IMR-90 (cell line): ENCODE results near the gene ANO10. TPM values are rescaled to one million over a fixed set of nuclear protein-coding genes. Genes with fewer than 3 reads are reported as not detected.

ENCODE experiments used
- ATAC-seq: fragments of 200-7000 bp; cut with Tn5 transposase; 2 replicates; pipeline ENCODE4 v1.9.1; 2020; ENCODE audit warnings: low read depth, mild to moderate bottlenecking, moderate library complexity
- BruUV-seq: library from RNA; stranded (reverse); fragments of 400-500 nt; replicated peaks from 2 replicates; lab custom pipeline; 2021; lab: Mats Ljungman, UMichigan
- CTCF ChIA-PET: fragments of 300-600 bp; formaldehyde crosslinking; extraction: SDS; loops from one replicate; lab custom pipeline; 2021; ENCODE audit warnings: antibody characterized with exemption; lab: Yijun Ruan, JAX
- POLR2A ChIA-PET: fragments of 300-600 bp; sonication (Branson Sonifier 250); formaldehyde crosslinking; loops from one replicate; lab custom pipeline; 2022; ENCODE audit warnings: antibody characterized with exemption; ENCODE audit not compliant: unreplicated experiment; lab: Charles Lee
- DNase-seq: peaks from one replicate; pipeline ENCODE4 v3.0.0; 2013
- H2AFZ ChIP-seq: replicated peaks from 2 replicates; pipeline ENCODE3; 2013; ENCODE audit warnings: low read length, mild to moderate bottlenecking; ENCODE audit not compliant: poor library complexity
- H2AK5ac ChIP-seq: 2 replicates; pipeline ENCODE4 v1.6.1; 2013; ENCODE audit warnings: low read depth, low read length, inconsistent platforms
- H2AK9ac ChIP-seq: replicated peaks from 2 replicates; pipeline ENCODE3; 2013; ENCODE audit warnings: mild to moderate bottlenecking, low read depth, low read length, moderate library complexity; ENCODE audit not compliant: poor library complexity
- H2BK120ac ChIP-seq: 2 replicates; pipeline ENCODE4 v1.6.1; 2013; ENCODE audit warnings: low read depth, low read length, inconsistent platforms
- H2BK15ac ChIP-seq: 3 replicates; pipeline ENCODE4 v1.6.1; 2013; ENCODE audit warnings: low read depth, low read length, inconsistent platforms
- H2BK20ac ChIP-seq: 2 replicates; pipeline ENCODE4 v1.6.1; 2013; ENCODE audit warnings: low read depth, mild to moderate bottlenecking, inconsistent platforms, low read length, moderate library complexity
- H2BK5ac ChIP-seq: 2 replicates; pipeline ENCODE4 v1.6.1; 2013; ENCODE audit warnings: mild to moderate bottlenecking, low read depth, low read length, inconsistent platforms; ENCODE audit not compliant: poor library complexity, severe bottlenecking
- H3K14ac ChIP-seq: replicated peaks from 2 replicates; pipeline ENCODE4 v1.6.1; 2013; ENCODE audit warnings: low read depth, low read length, inconsistent platforms
- H3K18ac ChIP-seq: 2 replicates; pipeline ENCODE4 v1.6.1; 2013; ENCODE audit warnings: low read depth, low read length, control low read depth
- H3K23ac ChIP-seq: 2 replicates; pipeline ENCODE4 v1.6.1; 2013; ENCODE audit warnings: low read depth, low read length, inconsistent platforms
- H3K27ac ChIP-seq: 2 replicates; pipeline ENCODE4 v1.5.1; 2013; ENCODE audit warnings: mild to moderate bottlenecking, control low read depth, low read length; ENCODE audit not compliant: insufficient read depth
- H3K27me3 ChIP-seq: 2 replicates; pipeline ENCODE4 v1.6.1; 2013; ENCODE audit warnings: low read length; ENCODE audit not compliant: control insufficient read depth, insufficient read depth
- H3K36me3 ChIP-seq: 2 replicates; pipeline ENCODE4 v1.6.1; 2013; ENCODE audit warnings: low read length, mixed read lengths; ENCODE audit not compliant: control insufficient read depth, insufficient read depth
- H3K4ac ChIP-seq: 2 replicates; pipeline ENCODE4 v1.6.1; 2013; ENCODE audit warnings: low read depth, low read length, inconsistent platforms
- H3K4me1 ChIP-seq: 2 replicates; pipeline ENCODE4 v1.6.1; 2013; ENCODE audit warnings: low read length, mixed read lengths; ENCODE audit not compliant: control insufficient read depth, insufficient read depth
- H3K4me2 ChIP-seq: 2 replicates; pipeline ENCODE4 v1.6.1; 2013; ENCODE audit warnings: low read depth, mild to moderate bottlenecking, control low read depth, low read length, moderate library complexity
- H3K4me3 ChIP-seq: 2 replicates; pipeline ENCODE4 v1.5.1; 2013; ENCODE audit warnings: low read depth, mild to moderate bottlenecking, control low read depth, low read length, moderate library complexity; ENCODE audit not compliant: insufficient read depth
- H3K56ac ChIP-seq: 2 replicates; pipeline ENCODE4 v1.6.1; 2013; ENCODE audit warnings: low read length, inconsistent platforms; ENCODE audit not compliant: insufficient read depth; ENCODE audit errors: extremely low read depth
- H3K79me1 ChIP-seq, 2 experiments: 2 replicates each; pipeline ENCODE4 v1.6.1; 2013; ENCODE audit warnings: low read length in 2 of 2, inconsistent platforms in 1 of 2, low read depth in 1 of 2
- H3K9ac ChIP-seq: 2 replicates; pipeline ENCODE4 v1.6.1; 2013; ENCODE audit warnings: low read depth, low read length, control low read depth
- H3K9me1 ChIP-seq: 2 replicates; pipeline ENCODE4 v1.6.1; 2013; ENCODE audit warnings: low read length, inconsistent platforms; ENCODE audit not compliant: insufficient read depth
- H3K9me3 ChIP-seq: 2 replicates; pipeline ENCODE4 v1.6.1; 2013; ENCODE audit warnings: low read length; ENCODE audit not compliant: control insufficient read depth, insufficient read depth
- H4K20me1 ChIP-seq: 2 replicates; pipeline ENCODE4 v1.6.1; 2013; ENCODE audit warnings: low read length, inconsistent platforms; ENCODE audit not compliant: insufficient read depth
- H4K5ac ChIP-seq: 2 replicates; pipeline ENCODE4 v1.6.1; 2013; ENCODE audit warnings: mild to moderate bottlenecking, low read depth, low read length, control low read depth
- H4K8ac ChIP-seq, 2 experiments: 2 replicates each; pipeline ENCODE4 v1.6.1; 2013; ENCODE audit warnings: low read depth in 2 of 2, low read length in 2 of 2, control low read depth in 1 of 2, inconsistent platforms in 1 of 2
- H4K91ac ChIP-seq: 2 replicates; pipeline ENCODE4 v1.6.1; 2013; ENCODE audit warnings: low read depth, low read length, inconsistent platforms; ENCODE audit not compliant: insufficient read depth
- BHLHE40 ChIP-seq: fragments of 150-350 bp; IDR thresholded peaks from 2 replicates; pipeline ENCODE4 v1.6.1; 2016; ENCODE audit warnings: mild to moderate bottlenecking, low read depth, low read length
- CEBPB ChIP-seq: IDR thresholded peaks from 2 replicates; pipeline ENCODE4 v1.6.1; 2012; ENCODE audit warnings: low read depth, low read length, improper control_type of control experiment
- FOS ChIP-seq: fragments of 150-350 bp; IDR thresholded peaks from 2 replicates; pipeline ENCODE4 v1.6.1; 2016; ENCODE audit warnings: low read depth, low read length
- MAFK ChIP-seq: IDR thresholded peaks from 2 replicates; pipeline ENCODE4 v1.6.1; 2012; ENCODE audit warnings: low read depth, low read length, improper control_type of control experiment
- MAZ ChIP-seq: IDR thresholded peaks from 2 replicates; pipeline ENCODE4 v1.6.1; 2012; ENCODE audit warnings: low read depth, mild to moderate bottlenecking, low read length, improper control_type of control experiment, moderate library complexity, borderline replicate concordance
- NFE2L2 ChIP-seq: fragments of 150-350 bp; IDR thresholded peaks from 2 replicates; pipeline ENCODE4 v1.6.1; 2016; ENCODE audit warnings: low read depth, mild to moderate bottlenecking, low read length
- SMC3 ChIP-seq: fragments of 150-350 bp; IDR thresholded peaks from 2 replicates; pipeline ENCODE4 v1.6.1; 2016; ENCODE audit warnings: low read depth, mild to moderate bottlenecking, antibody characterized with exemption, low read length, moderate library complexity
- WGBS, 2 experiments: methylation state at CpG; one replicate each; pipeline versions ENCODE4 v1.1.5 to v1.1.7; 2013; ENCODE audit warnings: missing lambda C conversion rate in 2 of 2; ENCODE audit not compliant: insufficient read length in 1 of 2; ENCODE audit errors: extremely low coverage in 2 of 2; 5-methylcytosine and 5-hydroxymethylcytosine counted together
- dilution Hi-C: fragments of 300-500 bp; cut with HindIII; formaldehyde crosslinking; loops from one replicate; pipeline ENCODE4 v1.14.3; 2018; ENCODE audit warnings: low sequenced_read_pairs; ENCODE audit not compliant: unreplicated experiment
- in situ Hi-C: fragments of 300-500 bp; cut with MboI; formaldehyde crosslinking; loops from 3 replicates; pipeline ENCODE4 v1.14.3; 2019; ENCODE audit warnings: low sequenced_read_pairs, inconsistent platforms, mixed read lengths
- intact Hi-C: fragments of 100-400 bp; cut with micrococcal nuclease; formaldehyde crosslinking; loops from 2 replicates; pipeline ENCODE4 v1.10.0; 2022
- polyA plus RNA-seq, 3 experiments: library from polyadenylated mRNA; depleted of rRNA; stranded (reverse); fragments of >200 nt; gene quantifications; 2 replicates each; pipeline ENCODE4 v1.2.3, GENCODE V29; 2012; ENCODE audit warnings: low replicate concordance in 1 of 3
- total RNA-seq: library from RNA; depleted of rRNA; stranded (reverse); fragments of >200 nt; gene quantifications from 2 replicates; pipeline ENCODE4 v1.2.3, GENCODE V29; 2012

Gene ANO10
- total and polyA plus RNA-seq, 2 of the 4 experiments (the other 2 are of a cell fraction): 28.5 to 41.6 TPM

DNA sequence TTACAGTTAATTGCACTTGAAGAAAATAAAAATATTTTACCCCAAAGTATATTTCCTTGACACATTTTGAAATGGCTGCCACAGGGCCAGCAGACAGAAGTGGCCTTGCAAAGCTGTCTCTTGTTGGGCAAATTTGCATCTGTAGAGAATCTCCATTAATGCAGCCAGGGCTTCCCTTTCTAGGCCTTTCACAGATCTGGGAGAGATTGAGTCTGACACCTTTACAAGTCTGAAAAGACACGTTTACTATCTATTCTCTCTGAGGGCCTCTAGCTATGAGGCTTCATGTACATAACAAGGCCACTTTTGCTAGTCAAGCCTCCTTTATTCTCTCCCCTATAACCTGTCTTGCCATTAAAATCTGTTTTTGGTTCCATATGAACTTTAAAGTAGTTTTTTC is 135.9 kb downstream of the ANO10 start:
- Histone ChIP-seq H3K9me1 (peaks cover 1% of the 10 kb centered on the region; the same call in 1 of the 2 replicates), H2BK20ac (no peak overlapping the region), H2BK15ac (no peak overlapping the region), H2AK9ac (no peak overlapping the region), H3K79me1 (peaks cover 3 to 15% of the 10 kb centered on the region in 2 experiments), H2AFZ (no peak overlapping the region), H3K9ac (no peak overlapping the region), H3K14ac (no peak overlapping the region), H3K56ac (no peak overlapping the region), H4K8ac (no peak overlapping the region), H2BK5ac (no peak overlapping the region), H4K5ac (no peak overlapping the region), H4K20me1 (no peaks in the 10 kb centered on the region), H3K18ac (no peak overlapping the region), H3K4me2 (no peak overlapping the region), H3K23ac (no peak overlapping the region), H4K91ac (no peak overlapping the region), H3K4ac (no peak overlapping the region), H3K36me3 (no peaks in the 10 kb centered on the region; the same call in 1 of the 2 replicates), H3K9me3 (no peaks in the 10 kb centered on the region), H2AK5ac (no peak overlapping the region), H3K27ac (no peak overlapping the region), H3K4me1 (peaks cover 2% of the 10 kb centered on the region; the same call in 1 of the 2 replicates), H3K27me3 (no peaks in the 10 kb centered on the region), H2BK120ac (no peak overlapping the region), H3K4me3 (no peak overlapping the region)
- WGBS, 2 experiments: no CpG with 5 or more reads among the region's 1 CpG
- no TSS peak for BruUV-seq
- DNase-seq (no peak), ATAC-seq (no peak)
- CTCF ChIA-PET: no interaction called here
- no peak for TF ChIP-seq CEBPB
- no peak for TF ChIP-seq FOS
- TF ChIP-seq NFE2L2: no peak
- TF ChIP-seq SMC3: no peak
- TF ChIP-seq MAFK: no peak
- TF ChIP-seq MAZ: no peak
- no peak for TF ChIP-seq BHLHE40
- POLR2A ChIA-PET: no interaction called here
- intact Hi-C loops: no loop called here
- in situ Hi-C loops: no loop called here
- dilution Hi-C loops: no loop called here
